Measurements from ENCODE around the gene CLCNKA.
A peak's percentile ranks its signal among the peaks of the same experiment; 100 is the strongest.

The CLCNKA gene

GRCh38 chr1:16074217-16074616, 52.4 kb downstream of the CLCNKA start:
- H3K27ac ChIP-seq (ENCODE audit: low read depth, low read length), result no peak overlapping the region
- peaks cover 4% of the 10 kb centered on the region; the same call in 1 of the 2 replicates for H3K4me1 ChIP-seq (ENCODE audit: control insufficient read depth, insufficient read depth, low read length)
- H3K9me3 ChIP-seq (ENCODE audit: control insufficient read depth, insufficient read depth, low read length), result no peaks in the 10 kb centered on the region
- no peak overlapping the region for H3K9ac ChIP-seq (ENCODE audit: low read depth, low read length)
- no peaks in the 10 kb centered on the region for H3K36me3 ChIP-seq (ENCODE audit: control insufficient read depth, insufficient read depth, low read length)
- H3K4me3 ChIP-seq (ENCODE audit: low read depth, low read length), result peak overlapping the region; percentile 54
- peaks cover 57% of the 10 kb centered on the region for H3K27me3 ChIP-seq (ENCODE audit: control insufficient read depth, insufficient read depth, low read length)

DNA sequence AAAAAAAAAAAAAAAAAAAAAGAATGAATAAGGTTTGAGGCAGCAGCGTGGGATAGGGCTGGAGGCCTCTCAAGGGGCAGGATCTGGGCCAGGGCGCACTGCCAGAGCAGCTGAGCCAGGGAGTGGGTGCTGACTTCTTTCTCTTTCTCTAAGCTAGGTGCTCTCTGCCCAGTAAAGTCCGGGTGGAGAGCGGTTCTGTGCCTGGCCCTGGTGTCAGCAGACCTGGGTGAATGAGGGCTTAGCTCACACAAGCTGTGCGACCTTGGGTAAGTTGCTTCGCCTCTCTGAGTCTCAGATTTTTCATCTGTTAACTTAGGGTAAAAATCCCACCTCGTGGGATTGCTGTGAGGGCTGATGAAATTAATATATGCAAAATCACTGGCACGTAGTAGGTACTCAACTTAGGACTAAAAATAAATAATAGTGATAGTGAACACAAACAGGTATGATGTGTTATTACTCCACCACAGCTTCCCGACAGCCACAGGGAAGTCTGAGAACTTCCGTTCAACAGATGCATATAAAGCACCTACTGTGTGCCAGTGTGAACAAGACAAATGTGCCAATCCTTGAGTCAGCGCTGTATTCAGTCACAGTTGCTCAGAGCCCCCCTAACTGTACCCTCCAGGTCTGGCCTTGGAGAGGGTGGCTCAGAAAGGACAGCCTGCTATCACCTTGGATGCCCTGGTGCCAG, 53.6 kb downstream of the CLCNKA start:
- Histone ChIP-seq H3K36me3 (ENCODE audit: control insufficient read depth, insufficient read depth, low read length) (no peaks in the 10 kb centered on the region), H3K27me3 (ENCODE audit: control insufficient read depth, insufficient read depth, low read length) (peaks cover 57% of the 10 kb centered on the region), H3K9ac (ENCODE audit: low read depth, low read length) (no peak overlapping the region), H3K27ac (ENCODE audit: low read depth, low read length) (no peak overlapping the region), H3K9me3 (ENCODE audit: control insufficient read depth, insufficient read depth, low read length) (no peaks in the 10 kb centered on the region), H3K4me1 (ENCODE audit: control insufficient read depth, insufficient read depth, low read length) (peaks cover 5% of the 10 kb centered on the region; the same call in 1 of the 2 replicates), H3K4me3 (ENCODE audit: low read depth, low read length) (no peak overlapping the region)

GRCh38 chr1:16076031-16076864, 54.4 kb downstream of the CLCNKA start:
- H3K4me1 ChIP-seq (ENCODE audit: control insufficient read depth, insufficient read depth, low read length), result peaks cover 5% of the 10 kb centered on the region; the same call in 1 of the 2 replicates
- H3K4me3 ChIP-seq (ENCODE audit: low read depth, low read length), result no peak overlapping the region
- H3K9me3 ChIP-seq (ENCODE audit: control insufficient read depth, insufficient read depth, low read length), result no peaks in the 10 kb centered on the region
- H3K27me3 ChIP-seq (ENCODE audit: control insufficient read depth, insufficient read depth, low read length), result peaks cover 50% of the 10 kb centered on the region
- no peak overlapping the region for H3K27ac ChIP-seq (ENCODE audit: low read depth, low read length)
- no peak overlapping the region for H3K9ac ChIP-seq (ENCODE audit: low read depth, low read length)
- H3K36me3 ChIP-seq (ENCODE audit: control insufficient read depth, insufficient read depth, low read length), result no peaks in the 10 kb centered on the region

DNA sequence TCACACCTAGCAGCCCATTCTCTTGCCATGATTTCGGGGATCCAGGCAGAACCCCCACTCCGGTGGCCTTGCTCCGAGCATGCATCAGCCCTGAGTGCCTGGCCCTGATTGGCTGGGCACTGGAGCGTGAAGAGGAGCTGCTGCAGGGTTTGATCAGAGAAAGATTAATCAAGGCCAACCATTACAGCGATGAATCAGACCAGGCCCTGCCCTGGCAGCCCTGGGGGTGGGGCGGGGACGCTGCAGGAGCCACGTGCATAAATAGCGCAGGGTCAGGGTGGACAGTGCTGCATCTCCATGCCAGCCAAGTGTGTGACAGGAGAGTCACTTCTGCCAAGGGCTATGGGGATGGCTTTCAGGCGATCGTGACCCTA, 55.0 kb downstream of the CLCNKA start:
- no peak overlapping the region for H3K9ac ChIP-seq (ENCODE audit: low read depth, low read length)
- no peaks in the 10 kb centered on the region for H3K36me3 ChIP-seq (ENCODE audit: control insufficient read depth, insufficient read depth, low read length)
- no peak overlapping the region for H3K27ac ChIP-seq (ENCODE audit: low read depth, low read length)
- H3K27me3 ChIP-seq (ENCODE audit: control insufficient read depth, insufficient read depth, low read length), result peaks cover 47% of the 10 kb centered on the region
- peaks cover 5% of the 10 kb centered on the region; the same call in 1 of the 2 replicates for H3K4me1 ChIP-seq (ENCODE audit: control insufficient read depth, insufficient read depth, low read length)
- H3K9me3 ChIP-seq (ENCODE audit: control insufficient read depth, insufficient read depth, low read length), result no peaks in the 10 kb centered on the region
- no peak overlapping the region for H3K4me3 ChIP-seq (ENCODE audit: low read depth, low read length)

DNA sequence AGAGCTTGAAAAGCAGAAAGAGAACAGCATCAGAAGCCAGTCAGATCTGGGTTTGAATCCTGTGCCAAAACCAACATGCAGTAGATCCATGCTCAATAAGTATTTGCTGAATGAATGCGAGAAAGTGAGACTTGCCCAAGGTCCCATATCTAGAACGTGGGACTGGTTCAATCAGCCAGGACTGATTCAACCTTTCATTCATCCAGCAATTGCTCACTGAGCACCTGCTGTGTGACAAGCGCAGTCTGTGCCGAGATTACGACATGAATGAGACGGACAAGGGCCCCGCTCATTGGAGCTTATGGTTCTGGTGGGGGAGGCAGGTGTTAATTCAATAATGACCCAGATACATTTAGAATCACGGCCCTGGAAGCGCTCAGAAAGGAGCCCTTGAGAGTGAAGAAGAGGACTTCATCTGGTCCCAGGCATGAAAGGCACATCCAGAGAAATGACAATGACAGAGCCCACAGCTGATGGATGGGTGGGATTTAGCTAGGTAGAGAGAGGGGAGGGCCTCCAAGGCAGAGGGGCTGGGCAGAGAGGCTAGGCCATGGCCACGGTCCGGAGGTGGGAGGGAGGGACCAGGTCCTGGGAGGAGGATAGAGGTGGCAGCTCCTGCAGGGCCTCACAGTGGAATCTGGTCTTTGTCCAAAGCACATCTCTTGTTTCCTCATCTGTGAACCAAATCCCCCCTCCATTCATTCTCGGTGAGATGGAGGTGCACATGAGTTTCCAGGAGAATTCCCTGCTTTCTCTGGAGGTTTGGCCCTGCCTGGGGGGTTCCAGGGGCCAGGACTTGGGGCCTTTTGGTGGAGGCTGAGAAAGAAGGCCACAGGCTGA, 55.8 kb downstream of the CLCNKA start:
- Histone ChIP-seq H3K9ac (ENCODE audit: low read depth, low read length) (no peak overlapping the region), H3K36me3 (ENCODE audit: control insufficient read depth, insufficient read depth, low read length) (no peaks in the 10 kb centered on the region), H3K4me1 (ENCODE audit: control insufficient read depth, insufficient read depth, low read length) (peaks cover 5% of the 10 kb centered on the region; the same call in 1 of the 2 replicates), H3K9me3 (ENCODE audit: control insufficient read depth, insufficient read depth, low read length) (no peaks in the 10 kb centered on the region), H3K4me3 (ENCODE audit: low read depth, low read length) (no peak overlapping the region), H3K27me3 (ENCODE audit: control insufficient read depth, insufficient read depth, low read length) (peaks cover 39% of the 10 kb centered on the region), H3K27ac (ENCODE audit: low read depth, low read length) (no peak overlapping the region)

DNA sequence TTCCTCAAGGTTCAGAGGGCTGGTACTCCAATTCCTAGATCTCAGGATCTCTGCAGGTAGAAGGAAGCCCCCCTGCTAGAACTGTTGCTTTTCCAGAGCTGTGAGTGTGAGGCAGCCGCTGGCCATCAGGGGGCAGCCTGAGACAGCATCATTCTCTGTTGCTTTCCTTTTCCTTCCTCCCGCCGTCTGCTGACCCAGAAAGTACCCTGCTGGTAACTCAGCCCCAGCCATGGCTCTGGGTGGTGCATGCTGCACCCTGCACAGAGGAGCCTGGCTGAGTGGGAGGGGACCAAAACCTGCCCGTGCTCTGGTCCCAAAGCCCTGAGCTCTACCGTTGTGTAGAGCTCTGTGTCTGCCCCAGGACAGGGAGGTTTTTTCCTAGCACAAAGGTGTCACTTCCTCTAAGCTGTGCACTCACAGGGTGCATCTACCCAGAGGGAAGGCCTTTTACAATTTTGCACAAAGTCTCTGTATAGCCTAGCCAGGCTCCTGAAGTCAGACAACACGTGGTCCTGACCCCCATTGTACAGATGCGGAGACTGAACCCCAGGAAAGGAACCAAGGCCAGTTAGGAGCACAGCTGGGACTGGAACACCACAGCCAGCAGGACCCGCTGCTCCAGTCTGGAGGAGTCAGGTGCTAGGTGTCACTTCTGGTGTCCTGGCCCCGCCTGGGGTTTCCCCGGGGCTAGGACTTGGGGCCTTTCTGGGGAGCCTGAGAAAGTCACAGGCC, 57.3 kb downstream of the CLCNKA start:
- H3K9ac ChIP-seq (ENCODE audit: low read depth, low read length), result no peak overlapping the region
- peaks cover 26% of the 10 kb centered on the region for H3K27me3 ChIP-seq (ENCODE audit: control insufficient read depth, insufficient read depth, low read length)
- no peaks in the 10 kb centered on the region for H3K36me3 ChIP-seq (ENCODE audit: control insufficient read depth, insufficient read depth, low read length)
- H3K9me3 ChIP-seq (ENCODE audit: control insufficient read depth, insufficient read depth, low read length), result no peaks in the 10 kb centered on the region
- no peak overlapping the region for H3K27ac ChIP-seq (ENCODE audit: low read depth, low read length)
- H3K4me1 ChIP-seq (ENCODE audit: control insufficient read depth, insufficient read depth, low read length), result peaks cover 5% of the 10 kb centered on the region; the same call in 1 of the 2 replicates
- H3K4me3 ChIP-seq (ENCODE audit: low read depth, low read length), result no peak overlapping the region

DNA sequence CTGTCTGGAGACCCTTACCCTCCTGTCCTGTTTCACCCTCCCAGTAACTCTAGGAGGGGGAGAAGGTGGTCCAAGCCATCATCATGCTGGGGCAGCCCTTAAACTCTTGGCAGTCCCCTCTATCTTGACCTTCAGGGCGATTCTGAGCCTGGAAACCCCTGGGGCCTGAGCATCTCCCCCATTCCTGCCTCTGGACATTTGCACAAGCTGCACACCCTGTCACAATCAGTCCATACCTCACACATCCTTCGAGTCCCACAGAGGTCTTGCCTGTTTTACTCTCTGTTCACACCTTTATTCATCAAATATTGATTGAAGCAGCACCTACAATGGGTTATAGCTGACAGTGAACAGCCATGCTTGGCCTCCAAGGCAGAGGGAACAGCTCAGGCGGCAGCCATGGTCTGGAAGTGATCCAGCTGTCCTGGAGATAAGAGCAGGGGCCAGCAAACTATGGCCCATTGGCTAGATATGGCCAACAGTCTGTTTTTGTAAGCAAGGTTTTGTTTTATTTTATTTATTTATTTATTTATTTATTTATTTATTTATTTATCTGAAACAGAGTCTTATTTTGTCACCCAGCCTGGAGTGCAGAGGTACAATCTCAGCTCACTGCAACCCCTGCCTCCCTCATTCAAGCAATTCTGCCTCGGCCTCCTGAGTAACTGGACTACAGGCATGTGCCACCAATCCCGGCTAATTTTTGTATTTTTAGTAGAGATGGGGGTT, 58.8 kb downstream of the CLCNKA start:
- H3K27me3 ChIP-seq (ENCODE audit: control insufficient read depth, insufficient read depth, low read length), result peaks cover 11% of the 10 kb centered on the region
- H3K27ac ChIP-seq (ENCODE audit: low read depth, low read length), result no peak overlapping the region
- no peak overlapping the region for H3K4me3 ChIP-seq (ENCODE audit: low read depth, low read length)
- no peaks in the 10 kb centered on the region for H3K36me3 ChIP-seq (ENCODE audit: control insufficient read depth, insufficient read depth, low read length)
- no peaks in the 10 kb centered on the region for H3K9me3 ChIP-seq (ENCODE audit: control insufficient read depth, insufficient read depth, low read length)
- H3K4me1 ChIP-seq (ENCODE audit: control insufficient read depth, insufficient read depth, low read length), result peaks cover 5% of the 10 kb centered on the region; the same call in 1 of the 2 replicates
- H3K9ac ChIP-seq (ENCODE audit: low read depth, low read length), result no peak overlapping the region

- no peak overlapping the region for H3K27ac ChIP-seq (ENCODE audit: low read depth, low read length)
- H3K4me3 ChIP-seq (ENCODE audit: low read depth, low read length), result no peak overlapping the region
- no peaks in the 10 kb centered on the region for H3K9me3 ChIP-seq (ENCODE audit: control insufficient read depth, insufficient read depth, low read length)
- no peaks in the 10 kb centered on the region for H3K36me3 ChIP-seq (ENCODE audit: control insufficient read depth, insufficient read depth, low read length)
- peaks cover under 1% of the 10 kb centered on the region; the same call in 1 of the 2 replicates for H3K27me3 ChIP-seq (ENCODE audit: control insufficient read depth, insufficient read depth, low read length)
- H3K4me1 ChIP-seq (ENCODE audit: control insufficient read depth, insufficient read depth, low read length), result peaks cover 5% of the 10 kb centered on the region; the same call in 1 of the 2 replicates
- no peak overlapping the region for H3K9ac ChIP-seq (ENCODE audit: low read depth, low read length)
Measured at GRCh38 chr1:16081636-16082035, 59.8 kb downstream of the CLCNKA start.

- no peak overlapping the region for H3K9ac ChIP-seq (ENCODE audit: low read depth, low read length)
- no peaks in the 10 kb centered on the region for H3K9me3 ChIP-seq (ENCODE audit: control insufficient read depth, insufficient read depth, low read length)
- no peak overlapping the region for H3K27ac ChIP-seq (ENCODE audit: low read depth, low read length)
- H3K36me3 ChIP-seq (ENCODE audit: control insufficient read depth, insufficient read depth, low read length), result no peaks in the 10 kb centered on the region
- H3K4me1 ChIP-seq (ENCODE audit: control insufficient read depth, insufficient read depth, low read length), result peaks cover 5% of the 10 kb centered on the region; the same call in 1 of the 2 replicates
- H3K4me3 ChIP-seq (ENCODE audit: low read depth, low read length), result no peak overlapping the region
- H3K27me3 ChIP-seq (ENCODE audit: control insufficient read depth, insufficient read depth, low read length), result no peaks in the 10 kb centered on the region; the same call in 1 of the 2 replicates
Measured at GRCh38 chr1:16082283-16083038, 60.6 kb downstream of the CLCNKA start.

Measured in HUES48 (cell line).